OCI-LY1 (cell line): Measurements from ENCODE around the gene HEXIM1.
A peak's percentile ranks its signal among the peaks of the same experiment; 100 is the strongest.

Experiments used
- H2AFZ ChIP-seq: fragments of 200-600 bp; sonication (generic), shearing (Covaris generic); 2 replicates; pipeline ENCODE4 v1.6.0; 2014; ENCODE audit warnings: antibody characterized with exemption, mild to moderate bottlenecking, low read length
- H3F3A ChIP-seq: fragments of 200-600 bp; sonication (generic), shearing (Covaris generic); 2 replicates; pipeline ENCODE4 v1.6.0; 2014; ENCODE audit warnings: mild to moderate bottlenecking, antibody characterized with exemption, low read length, moderate library complexity; ENCODE audit not compliant: insufficient read depth
- H3K27ac ChIP-seq: fragments of 200-600 bp; sonication (generic); 2 replicates; pipeline ENCODE4 v1.5.1; 2014; ENCODE audit warnings: low read length, mixed run types, mild to moderate bottlenecking, low read depth; ENCODE audit not compliant: poor library complexity, severe bottlenecking
- H3K27me3 ChIP-seq: fragments of 200-600 bp; sonication (generic); 2 replicates; pipeline ENCODE4 v1.6.0; 2014; ENCODE audit warnings: antibody characterized with exemption, mild to moderate bottlenecking, low read length, moderate library complexity; ENCODE audit not compliant: insufficient read depth
- H3K36me3 ChIP-seq: fragments of 200-600 bp; sonication (generic); 2 replicates; pipeline ENCODE4 v1.6.1; 2014; ENCODE audit warnings: mild to moderate bottlenecking, antibody characterized with exemption, low read length, moderate library complexity, mixed read lengths; ENCODE audit not compliant: insufficient read depth
- H3K4me1 ChIP-seq: fragments of 200-600 bp; sonication (generic); 2 replicates; pipeline ENCODE4 v1.5.1; 2014; ENCODE audit warnings: mild to moderate bottlenecking, low read length, moderate library complexity; ENCODE audit not compliant: insufficient read depth, severe bottlenecking
- H3K4me2 ChIP-seq: fragments of 200-600 bp; sonication (generic), shearing (Covaris generic); 2 replicates; pipeline ENCODE4 v1.6.1; 2014; ENCODE audit warnings: low read length
- H3K4me3 ChIP-seq: fragments of 200-600 bp; sonication (generic); 2 replicates; pipeline ENCODE4 v1.5.1; 2014; ENCODE audit warnings: low read length, low read depth, mild to moderate bottlenecking, mixed read lengths; ENCODE audit not compliant: poor library complexity, severe bottlenecking
- H3K79me2 ChIP-seq: fragments of 200-600 bp; shearing (Covaris generic); 2 replicates; pipeline ENCODE4 v1.6.1; 2016; ENCODE audit warnings: mixed run types, low read length, mixed read lengths; ENCODE audit not compliant: insufficient read depth
- H3K9ac ChIP-seq: fragments of 200-600 bp; sonication (generic), shearing (Covaris generic); 2 replicates; pipeline ENCODE4 v1.6.1; 2014; ENCODE audit warnings: mild to moderate bottlenecking, low read length, mixed read lengths
- H3K9me2 ChIP-seq: fragments of 200-600 bp; sonication (generic), shearing (Covaris generic); 2 replicates; pipeline ENCODE4 v1.6.1; 2014; ENCODE audit warnings: low read depth, mild to moderate bottlenecking, low read length, mixed read lengths
- H3K9me3 ChIP-seq: fragments of 200-600 bp; shearing (Covaris generic); 2 replicates; pipeline ENCODE4 v1.6.1; 2014; ENCODE audit warnings: low read length, mixed read lengths
- H4K20me1 ChIP-seq: fragments of 200-600 bp; sonication (generic), shearing (Covaris generic); 2 replicates; pipeline ENCODE4 v1.6.0; 2016; ENCODE audit warnings: mild to moderate bottlenecking, low read length; ENCODE audit not compliant: insufficient read depth
- CTCF ChIP-seq: fragments of 200-600 bp; sonication (generic), shearing (Covaris generic); IDR thresholded peaks from 2 replicates; pipeline ENCODE4 v1.5.1; 2017; ENCODE audit warnings: mild to moderate bottlenecking, antibody characterized with exemption, low read length, moderate library complexity, mixed read lengths
- EZH2 ChIP-seq: fragments of 200-600 bp; sonication (generic), shearing (Covaris generic); IDR thresholded peaks from 2 replicates; pipeline ENCODE4 v1.8.0; 2017; ENCODE audit warnings: borderline replicate concordance, mixed run types, mild to moderate bottlenecking, antibody characterized with exemption, low read length, moderate library complexity, mixed read lengths

The HEXIM1 gene

DNA sequence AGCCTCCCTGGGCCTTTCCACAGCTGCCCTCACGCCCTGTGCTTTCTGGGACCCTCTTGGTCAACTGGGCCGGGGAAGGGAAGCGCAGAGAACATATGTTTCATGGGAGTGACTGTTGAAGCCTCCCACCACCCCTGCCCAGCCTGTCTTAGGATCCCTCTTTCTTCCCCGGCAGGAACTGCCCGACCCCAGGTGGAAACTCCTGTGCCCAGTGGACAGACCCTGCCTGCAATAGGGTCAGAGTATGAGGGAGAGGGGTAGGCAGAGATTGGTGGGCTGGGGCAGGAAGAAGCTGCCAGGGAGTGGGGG is 23.9 kb downstream of the HEXIM1 start:
- Histone ChIP-seq H3K4me2 (peak overlapping the region; percentile 67; the same call in 1 of the 2 replicates), H3F3A (0 out of 2 replicates have a peak, but pooled peaks cover 3% of the 10 kb centered on the region), H2AFZ (no peak overlapping the region), H3K79me2 (no peaks in the 10 kb centered on the region), H4K20me1 (no peaks in the 10 kb centered on the region), H3K9me2 (no peaks in the 10 kb centered on the region), H3K9me3 (no peaks in the 10 kb centered on the region), H3K4me1 (peaks cover 15% of the 10 kb centered on the region), H3K9ac (no peak overlapping the region; the same call in 1 of the 2 replicates), H3K4me3 (peak overlapping the region; percentile 51), H3K27ac (no peak overlapping the region), H3K27me3 (no peaks in the 10 kb centered on the region), H3K36me3 (peaks cover 4% of the 10 kb centered on the region; the same call in 1 of the 2 replicates)
- TF ChIP-seq EZH2 (no peak), CTCF (no peak)

GRCh38 chr17:45172541-45173286 is 24.4 kb downstream of the HEXIM1 start:
- Histone ChIP-seq H2AFZ (peak overlapping the region; percentile 94; the same call in 1 of the 2 replicates), H3K9me2 (no peaks in the 10 kb centered on the region), H3K27me3 (no peaks in the 10 kb centered on the region), H3K4me3 (peak overlapping the region; percentile 51), H3K36me3 (peaks cover 4% of the 10 kb centered on the region; the same call in 1 of the 2 replicates), H3K27ac (peak overlapping the region; percentile 18), H4K20me1 (no peaks in the 10 kb centered on the region), H3F3A (0 out of 2 replicates have a peak, but pooled peaks cover 3% of the 10 kb centered on the region), H3K4me2 (peak overlapping the region; percentile 67), H3K79me2 (no peaks in the 10 kb centered on the region), H3K9me3 (no peaks in the 10 kb centered on the region), H3K4me1 (peaks cover 15% of the 10 kb centered on the region), H3K9ac (peak overlapping the region; percentile 59; the same call in 1 of the 2 replicates)
- TF ChIP-seq EZH2 (no peak), CTCF (no peak)

GRCh38 chr17:45175759-45176115 is 27.5 kb downstream of the HEXIM1 start:
- Histone ChIP-seq H3F3A (0 out of 2 replicates have a peak, but pooled peaks cover 2% of the 10 kb centered on the region), H3K9me3 (no peaks in the 10 kb centered on the region), H3K27me3 (no peaks in the 10 kb centered on the region), H3K79me2 (no peaks in the 10 kb centered on the region), H4K20me1 (no peaks in the 10 kb centered on the region), H3K9ac (no peak overlapping the region), H3K4me2 (no peak overlapping the region), H3K4me1 (peaks cover 15% of the 10 kb centered on the region), H3K27ac (no peak overlapping the region), H2AFZ (no peak overlapping the region), H3K4me3 (no peak overlapping the region), H3K9me2 (no peaks in the 10 kb centered on the region), H3K36me3 (no peaks in the 10 kb centered on the region)
- TF ChIP-seq EZH2 (no peak), CTCF (no peak)
